ENCODE measurements around the gene ERBB2. TPM values are rescaled to one million over a fixed set of nuclear protein-coding genes. Genes with fewer than 3 reads are reported as not detected.

The ERBB2 gene
- total and polyA plus RNA-seq, 10 of the 15 experiments (the other 5 are each of a cell fraction or from before 2014, with no cell fraction given), result 0.39 to 7.0 (median 4.3) TPM

GRCh38 chr17:39683295-39683939, 16.4 kb upstream of the ERBB2 start (continued):
- no peak for TF ChIP-seq ZBTB40 (IDR thresholded peaks at IDR 0.05; ENCODE audit: borderline replicate concordance)
- no peak for TF ChIP-seq SKIL (IDR thresholded peaks at IDR 0.05; ENCODE audit: low read depth, poor library complexity, severe bottlenecking)
- TF ChIP-seq CREM (IDR thresholded peaks at IDR 0.05; ENCODE audit: low read depth), result no peak
